ENCODE measurements around the gene TMEM52.

DNA sequence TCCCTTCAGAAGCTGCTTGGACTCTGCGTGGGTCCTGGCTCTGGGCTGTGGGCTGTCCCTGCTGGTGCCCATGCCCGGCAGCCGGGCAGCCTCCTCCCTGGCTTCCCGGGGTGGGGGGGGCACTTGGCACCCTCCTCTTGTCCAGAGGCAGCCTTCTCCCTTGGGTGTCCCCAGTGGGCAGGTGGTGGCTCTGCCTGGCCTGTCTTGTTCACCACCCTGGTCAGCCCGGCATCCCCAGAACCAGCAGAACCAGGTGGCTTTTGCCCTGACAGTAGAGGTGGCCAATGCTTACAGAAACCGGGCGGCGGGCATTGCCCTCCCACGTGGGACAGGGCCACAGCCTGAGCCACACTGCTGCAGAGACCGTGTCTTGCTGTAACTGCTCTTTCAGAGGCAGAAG is 46.5 kb upstream of the TMEM52 start:
- TF ChIP-seq, protein P1, sequence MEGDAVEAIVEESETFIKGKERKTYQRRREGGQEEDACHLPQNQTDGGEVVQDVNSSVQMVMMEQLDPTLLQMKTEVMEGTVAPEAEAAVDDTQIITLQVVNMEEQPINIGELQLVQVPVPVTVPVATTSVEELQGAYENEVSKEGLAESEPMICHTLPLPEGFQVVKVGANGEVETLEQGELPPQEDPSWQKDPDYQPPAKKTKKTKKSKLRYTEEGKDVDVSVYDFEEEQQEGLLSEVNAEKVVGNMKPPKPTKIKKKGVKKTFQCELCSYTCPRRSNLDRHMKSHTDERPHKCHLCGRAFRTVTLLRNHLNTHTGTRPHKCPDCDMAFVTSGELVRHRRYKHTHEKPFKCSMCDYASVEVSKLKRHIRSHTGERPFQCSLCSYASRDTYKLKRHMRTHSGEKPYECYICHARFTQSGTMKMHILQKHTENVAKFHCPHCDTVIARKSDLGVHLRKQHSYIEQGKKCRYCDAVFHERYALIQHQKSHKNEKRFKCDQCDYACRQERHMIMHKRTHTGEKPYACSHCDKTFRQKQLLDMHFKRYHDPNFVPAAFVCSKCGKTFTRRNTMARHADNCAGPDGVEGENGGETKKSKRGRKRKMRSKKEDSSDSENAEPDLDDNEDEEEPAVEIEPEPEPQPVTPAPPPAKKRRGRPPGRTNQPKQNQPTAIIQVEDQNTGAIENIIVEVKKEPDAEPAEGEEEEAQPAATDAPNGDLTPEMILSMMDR (IDR thresholded peaks at IDR 0.05 in 8 of 11, conservative IDR thresholded peaks at IDR 0.05 in 3 of 11) = no peak
- TF ChIP-seq POLR2AphosphoS5 (IDR thresholded peaks at IDR 0.05) = no peak
- TF ChIP-seq POLR2A (IDR thresholded peaks at IDR 0.05) = no peak

Data from spleen (tissue), 7 donors.